Adipocyte (in vitro differentiated cells): Measurements from ENCODE around the gene CHTOP.
A peak's percentile ranks its signal among the peaks of the same experiment; 100 is the strongest.

Experiments
- DNase-seq: peaks from one replicate; pipeline ENCODE4 v3.0.0-alpha.2; 2015; ENCODE audit warnings: low read depth
- H3K27me3 ChIP-seq: replicated peaks from 2 replicates; pipeline ENCODE4 v1.7.0; 2013; ENCODE audit warnings: mild to moderate bottlenecking, low read length, moderate library complexity; ENCODE audit not compliant: control insufficient read depth, insufficient read depth
- H3K36me3 ChIP-seq: 2 replicates; pipeline ENCODE4 v1.7.0; 2013; ENCODE audit warnings: low read length, mild to moderate bottlenecking, moderate library complexity; ENCODE audit not compliant: control insufficient read depth, insufficient read depth, severe bottlenecking
- H3K4me1 ChIP-seq: 2 replicates; pipeline ENCODE4 v1.7.0; 2013; ENCODE audit warnings: mild to moderate bottlenecking, low read length, moderate library complexity; ENCODE audit not compliant: control insufficient read depth, insufficient read depth
- H3K4me3 ChIP-seq: 2 replicates; pipeline ENCODE4 v1.7.0; 2013; ENCODE audit warnings: mild to moderate bottlenecking, low read length, moderate library complexity
- H3K9ac ChIP-seq: 2 replicates; pipeline ENCODE4 v1.7.0; 2013; ENCODE audit warnings: mild to moderate bottlenecking, low read length, moderate library complexity
- H3K9me3 ChIP-seq: 2 replicates; pipeline ENCODE4 v1.7.0; 2013; ENCODE audit warnings: mild to moderate bottlenecking, low read length, moderate library complexity; ENCODE audit not compliant: control insufficient read depth

The CHTOP gene

DNA sequence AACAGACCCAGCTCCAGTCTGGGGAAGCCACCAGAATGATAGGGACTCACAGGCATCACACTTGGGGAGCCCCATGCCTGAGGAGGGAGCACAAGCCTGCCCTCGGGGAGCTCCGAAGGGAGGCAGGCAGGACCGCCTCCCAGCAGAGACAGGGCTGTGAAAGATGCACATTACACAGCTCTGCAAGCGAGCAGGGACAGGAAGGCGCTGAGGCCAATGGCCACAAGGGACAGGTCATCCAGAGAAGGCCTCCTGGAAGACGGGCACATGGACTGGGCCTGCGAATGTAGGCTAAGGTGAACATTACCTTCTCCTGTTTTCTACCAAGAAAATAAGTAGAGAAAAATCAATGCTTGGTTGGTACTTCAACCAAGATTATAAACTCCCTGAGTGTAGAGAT is 48.9 kb downstream of the CHTOP start:
- peaks cover 17% of the 10 kb centered on the region for H3K4me1 ChIP-seq
- H3K36me3 ChIP-seq = peaks cover 63% of the 10 kb centered on the region
- H3K27me3 ChIP-seq = no peaks in the 10 kb centered on the region
- no peak for DNase-seq
- H3K9ac ChIP-seq = no peak overlapping the region
- no peaks in the 10 kb centered on the region for H3K9me3 ChIP-seq
- no peak overlapping the region for H3K4me3 ChIP-seq

DNA sequence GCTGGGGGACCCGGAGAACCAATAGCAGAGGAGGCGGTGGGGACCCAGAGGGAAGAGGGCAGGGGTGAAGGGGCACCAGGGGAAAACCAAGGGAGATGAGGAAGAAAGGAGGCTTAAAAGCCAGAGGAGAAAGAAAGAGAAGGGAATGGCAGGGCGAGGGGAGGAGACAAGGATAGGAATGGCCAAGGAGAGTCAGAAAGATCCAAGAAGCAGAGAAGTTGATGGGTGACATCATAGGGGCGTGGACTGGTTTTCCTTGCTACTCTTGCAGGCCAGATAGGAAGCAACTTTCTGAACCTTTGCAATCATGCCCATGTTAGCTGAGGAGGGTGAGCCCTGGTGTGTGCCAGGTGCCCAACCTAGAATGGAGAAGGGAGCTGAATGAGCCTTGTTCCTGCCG is 50.0 kb downstream of the CHTOP start:
- Histone ChIP-seq H3K9me3 (no peaks in the 10 kb centered on the region), H3K4me1 (peaks cover 12% of the 10 kb centered on the region), H3K9ac (no peak overlapping the region), H3K27me3 (no peaks in the 10 kb centered on the region), H3K36me3 (peaks cover 74% of the 10 kb centered on the region), H3K4me3 (no peak overlapping the region)
- peak; percentile 19 for DNase-seq

DNA sequence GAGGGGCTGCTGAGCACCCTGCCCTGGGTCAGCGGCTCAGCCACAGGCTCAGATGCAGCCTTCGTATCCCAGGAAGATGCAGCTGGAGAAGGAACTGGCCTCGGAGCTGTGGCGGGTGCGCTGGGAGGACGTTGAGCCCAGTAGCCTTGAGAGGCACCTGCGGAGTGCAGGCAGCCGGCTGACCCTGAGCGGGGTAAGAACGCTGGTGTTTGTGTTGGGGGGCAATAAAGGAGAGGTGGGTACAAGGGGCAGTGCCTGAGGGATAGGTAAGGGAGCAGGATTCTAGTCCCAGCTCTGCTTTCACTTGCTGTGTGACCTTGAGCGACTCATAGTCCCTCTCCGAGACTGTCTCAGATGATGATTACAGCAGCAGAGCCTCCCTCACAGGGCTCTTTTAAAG is 51.0 kb downstream of the CHTOP start:
- no peaks in the 10 kb centered on the region for H3K9me3 ChIP-seq
- H3K4me3 ChIP-seq = no peak overlapping the region
- H3K4me1 ChIP-seq = peaks cover 12% of the 10 kb centered on the region
- peaks cover 85% of the 10 kb centered on the region for H3K36me3 ChIP-seq
- H3K27me3 ChIP-seq = no peaks in the 10 kb centered on the region
- no peak overlapping the region for H3K9ac ChIP-seq
- DNase-seq = no peak

GRCh38 chr1:153685544-153686340 is 51.9 kb downstream of the CHTOP start:
- no peak overlapping the region for H3K9ac ChIP-seq
- no peak for DNase-seq
- no peak overlapping the region for H3K4me3 ChIP-seq
- H3K27me3 ChIP-seq = no peaks in the 10 kb centered on the region
- peaks cover 92% of the 10 kb centered on the region for H3K36me3 ChIP-seq
- no peaks in the 10 kb centered on the region for H3K9me3 ChIP-seq
- peaks cover 7% of the 10 kb centered on the region for H3K4me1 ChIP-seq

GRCh38 chr1:153687346-153688125 is 53.7 kb downstream of the CHTOP start:
- Histone ChIP-seq H3K9me3 (no peaks in the 10 kb centered on the region), H3K4me3 (no peak overlapping the region), H3K9ac (no peak overlapping the region), H3K4me1 (peaks cover 13% of the 10 kb centered on the region), H3K36me3 (peaks cover 82% of the 10 kb centered on the region), H3K27me3 (no peaks in the 10 kb centered on the region)
- no peak for DNase-seq

GRCh38 chr1:153688276-153688675 is 54.4 kb downstream of the CHTOP start:
- no peak for DNase-seq
- Histone ChIP-seq H3K4me1 (peaks cover 13% of the 10 kb centered on the region), H3K9me3 (no peaks in the 10 kb centered on the region), H3K9ac (no peak overlapping the region), H3K27me3 (no peaks in the 10 kb centered on the region), H3K4me3 (no peak overlapping the region), H3K36me3 (peaks cover 81% of the 10 kb centered on the region)

- no peaks in the 10 kb centered on the region for H3K9me3 ChIP-seq
- no peak for DNase-seq
- peaks cover 13% of the 10 kb centered on the region for H3K4me1 ChIP-seq
- H3K27me3 ChIP-seq = no peaks in the 10 kb centered on the region
- H3K36me3 ChIP-seq = peaks cover 80% of the 10 kb centered on the region
- no peak overlapping the region for H3K4me3 ChIP-seq
- H3K9ac ChIP-seq = no peak overlapping the region
These were observed 55.0 kb downstream of the CHTOP start for GRCh38 chr1:153688736-153689328.

DNA sequence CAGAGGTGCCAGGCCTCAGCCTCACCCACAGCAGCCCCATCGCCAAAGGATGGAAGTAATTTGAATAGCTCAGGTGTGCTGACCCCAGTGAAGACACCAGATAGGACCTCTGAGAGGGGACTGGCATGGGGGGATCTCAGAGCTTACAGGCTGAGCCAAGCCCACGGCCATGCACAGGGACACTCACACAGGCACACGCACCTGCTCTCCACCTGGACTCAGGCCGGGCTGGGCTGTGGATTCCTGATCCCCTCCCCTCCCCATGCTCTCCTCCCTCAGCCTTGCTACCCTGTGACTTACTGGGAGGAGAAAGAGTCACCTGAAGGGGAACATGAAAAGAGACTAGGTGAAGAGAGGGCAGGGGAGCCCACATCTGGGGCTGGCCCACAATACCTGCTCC is 59.6 kb downstream of the CHTOP start:
- H3K9ac ChIP-seq = no peak overlapping the region
- DNase-seq = no peak
- peaks cover 39% of the 10 kb centered on the region for H3K36me3 ChIP-seq
- no peak overlapping the region for H3K4me3 ChIP-seq
- no peaks in the 10 kb centered on the region for H3K27me3 ChIP-seq
- no peaks in the 10 kb centered on the region for H3K9me3 ChIP-seq
- H3K4me1 ChIP-seq = peaks cover 28% of the 10 kb centered on the region
